GM19043 (cell line): ENCODE results near the gene BBS12.

Experiments used
- ATAC-seq: cut with Tn5 transposase; IDR thresholded peaks from one replicate; pipeline ENCODE4 v1.9.1; 2021; ENCODE audit warnings: low read depth; ENCODE audit not compliant: unreplicated experiment

BBS12 gene

GRCh38 chr4:122711919-122712318 lies 20.6 kb upstream of the BBS12 start:
- ATAC-seq = no peak

- ATAC-seq = no peak
These were observed 19.7 kb upstream of the BBS12 start for GRCh38 chr4:122712782-122713181.

GRCh38 chr4:122715221-122715620 lies 17.3 kb upstream of the BBS12 start:
- no peak for ATAC-seq

GRCh38 chr4:122716825-122717448 lies 15.6 kb upstream of the BBS12 start:
- ATAC-seq = peak; percentile 64

GRCh38 chr4:122718281-122718680 lies 14.2 kb upstream of the BBS12 start:
- ATAC-seq = no peak

- no peak for ATAC-seq
These were observed 10.2 kb upstream of the BBS12 start for GRCh38 chr4:122722256-122722655.

- no peak for ATAC-seq
These were observed 3.6 kb upstream of the BBS12 start for GRCh38 chr4:122728856-122729255.

- ATAC-seq = no peak
These were observed 828 bp upstream of the BBS12 start for GRCh38 chr4:122731676-122732075.

- no peak for ATAC-seq
These were observed 1.2 kb downstream of the BBS12 start for GRCh38 chr4:122733787-122734120.

GRCh38 chr4:122739174-122739573 lies 6.7 kb downstream of the BBS12 start:
- no peak for ATAC-seq

- ATAC-seq = no peak
These were observed 10.7 kb downstream of the BBS12 start for GRCh38 chr4:122742933-122743829.

GRCh38 chr4:122744229-122744628 lies 11.7 kb downstream of the BBS12 start:
- no peak for ATAC-seq

GRCh38 chr4:122746485-122746965 lies 14.0 kb downstream of the BBS12 start:
- no peak for ATAC-seq

- ATAC-seq = no peak
These were observed 14.6 kb downstream of the BBS12 start for GRCh38 chr4:122747068-122747467.

- no peak for ATAC-seq
These were observed 15.4 kb downstream of the BBS12 start for GRCh38 chr4:122747883-122748282.

GRCh38 chr4:122749704-122750454 lies 17.4 kb downstream of the BBS12 start:
- no peak for ATAC-seq

GRCh38 chr4:122755675-122756074 lies 23.2 kb downstream of the BBS12 start:
- ATAC-seq = no peak

GRCh38 chr4:122758033-122758432 lies 25.5 kb downstream of the BBS12 start:
- ATAC-seq = no peak

GRCh38 chr4:122759639-122760310 lies 27.3 kb downstream of the BBS12 start:
- ATAC-seq = no peak

- peak; percentile 43 for ATAC-seq
These were observed 30.0 kb downstream of the BBS12 start for GRCh38 chr4:122762520-122762919.
